Forelimb muscle (tissue), 1 donor: ENCODE data around the gene BBC3. TPM values are rescaled to one million over a fixed set of nuclear protein-coding genes. Genes with fewer than 3 reads are reported as not detected.

Source experiments
- DNase-seq: peaks from one replicate; pipeline ENCODE4 v3.0.0-alpha.2; 2013; ENCODE audit warnings: low read depth
- polyA plus RNA-seq: library from polyadenylated mRNA; unstranded; fragments of 120-200 nt; gene quantifications from one replicate; pipeline ENCODE4 v1.2.1, GENCODE V29; 2013; ENCODE audit not compliant: insufficient read length

Gene BBC3
- polyA plus RNA-seq, 1 donor: 2.4 TPM

GRCh38 chr19:47231215-47232054, 436 bp upstream of the BBC3 start:
- DNase-seq: no peak

DNA sequence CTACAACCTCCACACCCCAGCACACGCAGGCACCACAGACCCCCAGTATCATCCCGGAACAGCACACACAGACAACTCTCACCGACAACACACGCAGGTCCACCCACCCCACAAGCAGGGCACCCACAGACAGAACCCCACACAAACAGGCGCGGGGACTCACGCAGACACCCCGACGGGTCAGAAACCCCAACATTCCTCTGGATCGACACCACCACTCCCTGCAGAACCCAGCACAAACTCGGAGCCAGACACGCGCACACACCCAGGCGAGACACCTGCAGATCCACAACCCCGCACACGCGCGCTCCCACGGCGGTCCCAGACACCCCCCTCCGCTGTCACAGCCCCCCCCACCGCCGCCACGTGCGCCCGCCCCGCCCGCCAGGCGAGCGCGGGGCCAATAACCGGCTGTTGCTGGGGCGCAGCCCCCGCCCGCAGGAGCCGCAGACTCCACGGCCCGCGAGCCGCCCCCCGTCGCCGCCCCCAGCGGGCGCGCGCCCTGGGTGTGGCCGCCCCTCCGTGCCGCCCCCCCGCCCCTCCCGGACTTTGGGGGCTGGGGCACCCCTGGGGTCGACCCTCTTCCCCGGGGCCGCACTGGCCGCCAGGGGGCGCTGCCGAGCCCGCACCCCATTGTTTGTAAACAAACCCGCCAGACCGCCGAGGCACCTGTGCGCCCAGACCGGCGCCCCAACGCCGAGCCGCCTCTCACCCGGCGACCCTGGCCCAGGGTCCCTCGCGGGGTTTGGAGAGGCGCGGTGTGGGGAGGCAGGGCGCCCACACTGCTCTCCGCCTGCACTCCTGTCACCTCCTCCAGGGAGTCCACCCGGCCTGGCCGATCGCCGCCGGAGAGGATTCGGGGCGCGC, 712 bp downstream of the BBC3 start:
- DNase-seq: no peak

DNA sequence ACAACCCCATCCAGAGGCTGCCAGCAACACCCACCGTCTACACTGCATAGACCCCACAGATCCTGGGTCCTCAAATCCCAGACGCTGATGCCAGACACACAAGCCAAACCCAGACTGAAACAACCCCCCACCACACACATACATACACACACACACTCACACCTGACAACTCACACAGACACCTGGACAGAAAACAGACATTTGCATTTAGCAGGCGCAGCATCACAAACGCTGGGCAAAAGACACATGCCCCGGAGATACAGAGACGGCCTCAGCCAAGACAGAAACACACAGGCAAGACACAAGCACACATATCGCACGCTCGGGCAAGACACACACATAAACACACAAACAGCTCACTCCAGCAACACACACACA, 1.3 kb downstream of the BBC3 start:
- DNase-seq: no peak

- no peak for DNase-seq
Measured at GRCh38 chr19:47228937-47229675, 1.9 kb downstream of the BBC3 start.

- DNase-seq: no peak
Measured at GRCh38 chr19:47228168-47228936, 2.6 kb downstream of the BBC3 start.

DNA sequence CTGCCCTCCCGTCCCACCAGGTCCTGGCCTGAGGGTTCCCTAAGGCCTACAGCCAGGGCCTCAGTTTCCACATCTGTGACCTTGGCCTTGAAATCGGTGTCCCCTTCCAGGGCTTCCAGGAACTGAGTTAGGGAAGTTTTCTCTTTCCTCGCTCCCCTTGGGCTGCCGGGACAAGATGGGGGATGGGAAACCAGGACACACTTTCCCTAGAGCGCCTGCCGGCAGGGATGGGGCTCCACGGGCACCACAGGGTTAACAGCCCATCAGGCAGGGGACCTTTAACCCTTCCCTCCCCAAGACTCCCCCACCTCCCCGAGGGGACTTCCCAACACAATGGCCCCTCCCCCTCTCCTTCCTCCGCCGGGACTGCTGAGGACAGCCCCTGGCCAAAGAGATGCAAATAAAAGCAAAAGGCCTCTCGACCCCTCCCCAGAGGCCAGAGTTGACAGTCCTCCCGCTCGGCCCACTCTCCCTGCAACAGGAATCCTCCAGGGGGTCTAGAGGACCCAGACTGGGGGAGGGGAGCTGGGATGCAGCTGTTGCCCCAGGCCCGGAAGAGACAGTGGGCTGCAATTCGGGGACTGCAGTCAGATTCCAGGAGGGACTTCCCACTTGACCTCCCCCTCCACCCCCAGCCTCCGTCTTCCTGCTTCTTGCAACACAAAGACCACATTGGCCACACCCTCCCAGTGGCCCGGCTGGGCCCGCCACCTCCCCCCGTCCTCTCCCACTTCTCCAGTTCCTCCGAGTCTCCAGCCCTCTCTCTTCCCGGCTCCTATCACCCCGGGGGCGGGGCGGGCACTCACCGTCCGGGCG, 3.4 kb downstream of the BBC3 start:
- DNase-seq: no peak

DNA sequence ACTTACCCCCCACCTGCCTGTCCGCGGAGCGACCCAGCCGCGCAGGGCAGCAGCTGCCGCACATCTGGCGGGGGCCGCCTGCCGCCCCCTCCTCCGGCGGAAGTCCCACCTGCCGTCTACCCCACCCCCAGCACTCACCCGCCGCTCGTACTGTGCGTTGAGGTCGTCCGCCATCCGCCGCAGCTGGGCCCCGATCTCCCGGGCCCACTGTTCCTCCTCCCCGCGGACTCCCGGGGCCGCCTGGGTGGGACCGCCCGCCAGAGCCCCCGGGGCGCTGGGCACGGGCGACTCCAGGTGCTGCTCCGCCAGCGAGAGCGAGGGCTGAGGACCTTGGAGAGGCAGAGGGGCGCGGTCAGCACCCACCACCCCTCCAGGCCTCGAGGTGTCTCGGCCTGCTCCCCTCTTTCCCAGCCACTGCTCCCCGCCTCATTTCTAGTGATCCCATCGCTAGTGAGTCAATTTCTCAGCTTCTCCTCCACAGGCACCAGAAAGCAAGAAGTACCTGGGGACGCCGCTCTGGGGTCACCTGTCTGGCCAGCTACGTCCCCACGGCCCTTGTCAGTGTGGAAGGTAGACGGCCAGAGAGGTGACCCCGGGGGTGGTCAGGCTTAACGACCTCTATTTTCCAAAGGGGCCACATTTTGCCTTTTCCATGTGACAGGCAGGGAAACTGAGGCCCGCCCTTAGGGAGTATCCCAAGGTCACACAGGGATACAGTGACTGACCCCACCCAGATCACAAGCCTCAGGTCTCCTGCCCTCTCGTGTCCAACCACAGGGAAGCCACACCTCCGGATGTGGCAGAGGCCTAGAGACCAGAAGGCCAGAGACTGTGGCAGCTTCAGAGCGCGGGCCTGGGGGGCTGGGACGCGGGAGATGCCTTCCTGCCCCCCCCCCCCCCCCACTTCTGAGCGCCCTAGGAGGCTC, 4.3 kb downstream of the BBC3 start:
- no peak for DNase-seq

DNA sequence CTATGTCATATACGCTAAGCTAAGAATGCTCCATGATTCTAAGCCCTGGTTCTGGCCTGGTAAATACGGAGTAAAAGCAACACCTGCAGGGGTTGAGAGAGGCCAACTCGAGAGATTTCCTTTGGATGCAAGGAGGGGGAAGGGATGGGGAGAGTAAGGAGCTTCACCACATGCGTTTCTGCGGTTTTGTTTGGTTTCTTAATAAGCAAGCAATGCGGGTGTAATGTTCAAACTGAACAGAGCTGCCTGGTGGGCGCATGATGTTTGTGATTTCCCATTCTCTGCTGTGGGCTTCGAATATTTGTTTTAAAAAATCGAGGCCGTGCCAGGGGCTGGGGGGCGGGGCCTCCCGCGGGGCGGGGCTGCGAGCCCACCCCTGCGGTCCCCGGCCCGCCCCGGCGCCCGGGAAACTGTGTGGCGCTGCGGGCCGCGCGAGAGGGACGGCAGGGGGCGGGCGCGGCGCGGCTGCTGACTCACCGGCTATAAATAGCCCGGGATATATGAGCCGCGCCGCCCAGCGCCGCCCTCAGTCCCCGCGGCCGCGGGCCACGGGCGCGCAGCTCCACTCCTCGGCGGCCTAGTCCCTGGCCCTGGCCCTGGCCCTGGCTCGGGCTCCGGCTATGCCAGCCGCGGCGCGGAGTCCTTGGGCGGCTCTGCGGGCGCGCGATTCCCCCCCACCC, 5.1 kb downstream of the BBC3 start:
- DNase-seq: peak; percentile 74

DNA sequence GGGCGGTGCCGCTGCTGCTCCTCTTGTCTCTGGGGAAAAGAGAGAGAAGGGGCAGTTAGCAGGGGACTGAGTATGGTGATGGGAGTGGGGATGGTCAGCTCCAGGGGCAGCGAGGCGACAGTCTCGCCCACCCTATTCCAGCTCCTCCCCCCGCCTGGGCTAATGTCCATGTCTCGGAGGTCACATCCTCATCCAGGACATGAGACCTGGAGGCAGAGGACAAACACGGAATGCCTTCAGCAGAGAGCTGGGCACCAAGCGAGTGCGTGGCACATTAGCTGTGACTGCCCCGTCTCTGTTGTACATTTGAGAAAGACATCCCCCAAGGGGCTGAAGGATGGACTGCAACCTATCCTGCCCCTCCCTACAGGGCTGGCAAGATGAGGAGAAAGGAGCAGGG, 9.1 kb downstream of the BBC3 start:
- no peak for DNase-seq

DNA sequence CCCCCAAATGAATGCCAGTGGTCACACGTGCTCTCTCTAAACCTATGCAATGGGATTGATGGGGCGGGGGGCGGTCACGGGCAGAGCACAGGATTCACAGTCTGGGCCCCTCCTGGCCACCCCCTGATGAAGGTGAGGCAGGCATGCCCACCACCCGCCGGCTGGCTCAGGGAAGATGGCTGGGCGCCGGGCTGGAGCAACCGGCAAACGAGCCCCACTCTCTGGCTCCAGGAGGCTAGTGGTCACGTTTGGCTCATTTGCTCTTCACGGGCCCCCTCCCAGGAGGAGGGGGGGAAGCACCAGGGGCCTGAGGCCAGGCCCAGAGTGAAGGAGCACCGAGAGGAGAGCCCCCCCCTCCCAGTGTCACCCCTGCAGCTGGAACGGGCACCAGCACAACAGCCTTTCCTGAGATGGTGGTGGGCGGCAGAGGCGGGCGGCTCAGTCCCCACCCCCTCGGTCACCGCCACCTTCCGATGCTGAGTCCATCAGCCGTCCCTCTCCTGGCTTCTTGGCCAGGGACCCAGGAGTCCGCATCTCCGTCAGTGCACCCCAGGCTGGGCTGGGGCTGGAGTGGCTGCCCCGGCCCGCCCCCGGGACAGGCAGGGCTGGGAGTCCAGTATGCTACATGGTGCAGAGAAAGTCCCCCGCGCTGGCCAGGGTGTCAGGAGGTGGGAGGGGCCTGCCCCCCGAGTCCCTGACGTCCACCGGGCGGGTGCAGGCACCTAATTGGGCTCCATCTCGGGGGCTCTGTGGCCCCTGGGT, 9.7 kb downstream of the BBC3 start:
- no peak for DNase-seq

DNA sequence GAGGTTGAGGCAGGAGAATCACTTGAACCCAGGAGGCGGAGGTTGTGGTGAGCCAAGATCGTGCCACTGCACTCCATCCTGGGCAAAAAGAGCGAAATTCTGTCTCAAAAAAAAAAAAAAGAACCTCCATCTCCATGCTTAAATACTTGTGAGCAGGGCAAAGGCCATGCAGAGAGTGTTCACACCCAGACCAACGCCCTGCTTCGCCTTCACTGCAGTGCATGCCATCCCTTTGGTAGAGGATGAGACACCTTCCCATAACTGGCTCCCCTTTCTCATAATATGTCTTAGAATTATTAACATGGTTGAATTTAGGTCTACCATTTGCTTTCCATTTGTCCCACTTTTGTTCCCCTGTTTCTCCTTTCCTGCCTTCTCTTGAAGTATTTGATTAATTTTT, 15.4 kb downstream of the BBC3 start:
- DNase-seq: no peak

DNA sequence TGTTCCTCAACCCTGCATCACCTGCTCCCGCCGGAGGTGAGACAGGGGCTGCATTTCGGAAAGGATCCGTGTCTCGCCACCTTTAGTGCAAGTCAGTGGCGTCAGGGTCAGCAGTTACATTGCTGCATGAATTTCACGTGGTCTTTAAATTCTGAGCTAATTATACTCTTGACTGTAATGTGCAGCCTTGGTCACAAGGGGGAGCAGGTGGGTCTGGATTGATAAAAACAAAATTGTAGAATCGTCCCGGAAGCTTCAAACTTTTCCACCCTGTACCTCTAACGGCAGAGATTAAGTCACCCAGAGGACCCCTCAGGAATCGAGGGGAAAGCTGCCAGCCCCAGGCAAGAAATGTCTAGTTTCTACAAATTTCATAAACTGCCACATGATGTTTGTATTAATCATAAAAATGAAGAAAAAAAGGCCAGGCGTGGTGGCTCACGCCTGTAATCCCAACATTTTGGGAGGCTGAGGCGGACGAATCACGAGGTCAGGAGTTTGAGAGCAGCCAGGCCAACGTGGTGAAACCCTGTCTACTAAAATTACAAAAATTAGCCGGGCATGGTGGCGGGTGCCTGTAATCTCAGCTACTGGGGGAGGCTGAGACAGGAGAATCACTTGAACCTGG, 20.2 kb downstream of the BBC3 start:
- DNase-seq: no peak

DNA sequence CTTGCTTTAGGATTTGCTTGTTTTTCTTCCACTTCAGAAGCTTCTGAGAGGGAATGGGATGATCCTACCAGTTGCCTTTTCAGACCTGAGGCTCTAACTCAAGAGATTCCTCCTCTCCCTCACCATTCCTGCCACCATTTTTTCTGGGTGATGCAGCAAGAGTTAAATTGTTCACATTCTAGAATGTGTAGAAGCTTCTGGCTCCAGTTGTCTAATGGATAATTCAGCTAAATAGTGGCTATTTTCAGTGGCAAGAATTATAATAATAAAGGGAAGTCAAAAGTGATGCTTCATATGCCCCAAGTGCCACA, 20.9 kb downstream of the BBC3 start:
- DNase-seq: no peak

GRCh38 chr19:47209319-47210179, 21.4 kb downstream of the BBC3 start:
- DNase-seq: no peak

DNA sequence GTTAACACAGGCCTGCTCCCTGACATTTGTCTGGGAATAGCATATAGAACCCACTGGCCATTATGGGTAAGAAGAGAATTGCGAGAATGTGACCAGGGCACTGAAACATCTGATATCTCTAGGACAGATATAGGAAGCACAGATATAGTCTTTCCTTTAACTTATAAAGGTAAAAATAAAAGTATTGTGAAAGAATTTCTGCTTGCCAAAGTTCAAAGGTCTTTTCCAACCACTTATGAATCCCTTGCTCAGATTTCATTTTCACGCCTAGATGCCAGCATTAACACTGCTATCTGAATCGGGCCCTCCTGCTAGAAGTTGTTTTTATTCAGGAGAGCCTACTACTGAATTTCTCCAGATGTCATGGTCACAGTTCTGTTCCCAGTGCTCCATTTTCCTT, 27.7 kb downstream of the BBC3 start:
- no peak for DNase-seq

- no peak for DNase-seq
Measured at GRCh38 chr19:47200530-47200929, 30.5 kb downstream of the BBC3 start.

DNA sequence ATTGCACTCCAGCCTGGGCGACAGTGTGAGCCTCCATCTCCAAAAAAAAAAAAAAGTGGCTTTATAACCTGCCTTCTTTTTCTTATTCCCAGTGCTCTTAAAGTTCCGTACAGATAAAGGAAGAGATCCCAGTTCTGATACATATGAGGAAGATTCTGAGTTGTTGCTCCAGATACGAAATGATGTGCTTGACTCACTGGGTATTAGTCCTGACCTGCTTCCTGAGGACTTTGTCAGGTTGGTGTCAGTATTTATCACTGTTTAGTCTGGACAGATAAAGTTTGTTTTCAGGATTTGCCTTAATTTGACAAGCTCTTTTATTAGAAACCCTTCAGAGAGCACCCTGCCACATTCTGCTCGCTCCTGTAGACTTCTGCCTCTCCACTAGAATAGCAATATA, 33.9 kb downstream of the BBC3 start:
- no peak for DNase-seq
